GM19035 (cell line): ENCODE data around the gene SERPINI2.

Source experiments
- ATAC-seq: cut with Tn5 transposase; IDR thresholded peaks from one replicate; pipeline ENCODE4 v1.9.1; 2021; ENCODE audit not compliant: unreplicated experiment

Gene SERPINI2, protein sequence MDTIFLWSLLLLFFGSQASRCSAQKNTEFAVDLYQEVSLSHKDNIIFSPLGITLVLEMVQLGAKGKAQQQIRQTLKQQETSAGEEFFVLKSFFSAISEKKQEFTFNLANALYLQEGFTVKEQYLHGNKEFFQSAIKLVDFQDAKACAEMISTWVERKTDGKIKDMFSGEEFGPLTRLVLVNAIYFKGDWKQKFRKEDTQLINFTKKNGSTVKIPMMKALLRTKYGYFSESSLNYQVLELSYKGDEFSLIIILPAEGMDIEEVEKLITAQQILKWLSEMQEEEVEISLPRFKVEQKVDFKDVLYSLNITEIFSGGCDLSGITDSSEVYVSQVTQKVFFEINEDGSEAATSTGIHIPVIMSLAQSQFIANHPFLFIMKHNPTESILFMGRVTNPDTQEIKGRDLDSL

DNA sequence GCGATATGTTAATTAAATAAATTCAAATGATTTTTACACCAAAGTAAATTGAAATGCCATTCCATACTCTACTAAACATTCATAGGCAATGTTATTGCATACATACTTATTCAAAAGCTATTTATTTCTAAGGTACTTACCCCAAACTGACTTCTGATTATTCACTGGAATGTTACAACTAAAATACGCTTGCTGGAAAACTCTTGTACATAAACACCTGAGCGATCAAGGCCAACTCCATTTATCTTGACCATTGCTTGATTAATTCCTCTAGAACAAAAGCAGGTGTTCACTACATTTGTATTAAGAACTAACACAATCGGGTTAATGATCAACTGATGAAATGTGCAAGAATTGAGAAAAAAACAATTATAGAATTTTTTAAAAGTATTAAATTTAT, at the start of gene SERPINI2:
TSS of gene SERPINI2 (minus strand) at position 180 of the 400 bp plus-strand sequence. CDS start 2,208 bp downstream, outside the sequence.
- ATAC-seq, result no peak

DNA sequence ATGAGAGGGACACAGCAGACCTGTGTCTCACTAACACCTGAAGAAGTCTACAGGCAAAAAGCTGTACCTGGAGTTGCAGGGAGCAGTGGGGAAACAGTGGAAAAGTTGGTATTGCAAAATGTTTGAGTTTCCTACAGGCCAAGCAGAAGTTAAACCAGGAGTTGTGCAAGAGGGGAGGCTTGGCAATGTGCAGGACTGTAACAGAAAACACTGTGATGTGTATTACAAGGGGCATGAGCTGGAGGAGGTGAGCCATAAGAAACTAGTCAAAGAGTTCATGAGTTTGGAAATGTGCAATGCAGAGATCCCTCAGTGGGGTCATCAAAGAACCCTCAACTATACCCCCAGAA, 47.1 kb upstream of the SERPINI2 start:
- ATAC-seq, result no peak

DNA sequence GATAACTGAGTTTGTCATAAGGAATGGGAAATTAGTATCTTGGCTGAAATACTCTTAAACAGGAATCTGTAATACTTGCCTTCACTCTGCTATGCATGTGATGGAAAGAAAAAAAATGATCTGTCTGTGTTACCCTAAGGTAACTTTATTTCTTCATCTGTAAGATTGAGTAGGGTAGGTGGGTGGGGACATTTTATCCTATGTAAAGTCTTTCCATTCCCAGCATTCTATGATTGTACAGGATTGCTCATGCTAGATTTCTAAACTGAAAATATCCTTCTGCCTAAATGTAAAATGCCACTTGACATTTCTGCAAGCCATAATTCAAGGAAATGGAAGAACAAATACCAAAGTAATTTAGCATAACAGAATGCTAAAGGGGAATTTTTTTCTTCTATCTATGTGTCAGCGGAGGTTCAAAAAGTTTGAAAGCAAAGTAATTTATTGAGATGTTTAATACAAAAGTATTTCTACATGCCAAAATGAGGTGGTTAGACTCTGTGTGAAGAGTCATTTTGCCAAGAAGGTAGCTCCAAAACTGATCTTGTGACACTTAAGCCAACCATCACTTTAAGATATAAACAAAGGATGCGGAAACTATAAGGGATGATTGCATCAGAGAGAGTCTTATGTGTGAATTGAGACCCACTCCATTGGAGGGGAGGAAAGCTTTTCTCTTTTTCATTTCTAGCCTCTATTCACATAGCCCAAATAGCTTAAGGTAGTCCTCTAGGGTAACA, 46.6 kb upstream of the SERPINI2 start:
- no peak for ATAC-seq

DNA sequence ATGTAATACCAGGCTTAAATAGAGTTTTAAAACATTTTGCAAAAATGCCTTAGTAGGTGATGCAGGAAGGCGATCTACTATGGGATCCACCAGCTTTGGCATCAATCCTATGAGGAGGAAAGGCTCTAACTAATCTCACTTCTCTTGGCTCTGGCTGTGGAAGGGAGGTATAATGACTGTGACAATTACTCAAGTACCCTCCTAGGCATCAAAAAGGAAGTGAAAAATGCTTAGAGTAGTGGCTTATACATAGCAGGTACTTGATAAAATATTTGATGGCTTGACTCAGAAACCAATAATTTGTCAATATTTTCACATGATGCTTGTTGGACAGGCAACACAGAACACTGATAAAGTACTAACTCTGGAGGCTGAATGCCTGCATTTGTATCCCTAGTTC, 34.1 kb upstream of the SERPINI2 start:
- no peak for ATAC-seq

DNA sequence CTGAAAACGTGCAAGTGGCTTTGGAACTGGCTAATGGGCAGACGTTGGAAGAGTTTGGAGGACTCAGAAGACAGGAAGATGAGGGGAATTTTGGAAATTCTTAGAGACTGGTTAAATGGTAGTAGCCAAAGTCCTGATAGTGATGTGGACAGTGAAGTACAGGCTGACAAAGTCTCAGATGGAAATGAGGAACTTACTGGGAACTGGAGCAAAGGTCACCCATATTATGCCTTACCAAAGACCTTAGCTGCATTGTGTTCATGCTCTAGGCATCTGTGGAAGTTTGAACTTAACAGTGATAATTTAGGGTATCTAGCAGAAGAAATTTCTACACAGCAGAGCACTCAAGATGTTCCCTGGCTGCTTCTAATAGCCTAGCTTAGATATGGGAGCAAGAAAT, 28.6 kb upstream of the SERPINI2 start:
- ATAC-seq, result no peak

DNA sequence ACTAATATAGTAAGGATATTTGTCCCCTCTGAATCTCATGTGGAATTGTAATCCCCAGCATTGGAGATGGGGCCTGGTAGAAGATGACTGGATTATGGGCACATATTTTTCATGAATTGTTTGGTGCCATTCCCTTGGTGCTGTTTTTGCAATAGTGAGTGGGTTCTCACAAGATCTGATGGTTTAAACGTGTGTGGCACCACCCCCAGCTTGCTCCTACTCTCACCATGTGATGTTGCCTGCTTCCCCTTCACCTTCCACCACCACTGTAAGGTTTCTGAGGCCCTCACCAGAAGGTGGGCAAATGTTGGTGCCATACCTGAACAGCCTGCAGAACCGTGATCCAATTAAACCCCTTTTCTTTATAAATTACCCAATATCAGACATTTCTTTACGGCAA, 28.1 kb upstream of the SERPINI2 start:
- ATAC-seq, result no peak

DNA sequence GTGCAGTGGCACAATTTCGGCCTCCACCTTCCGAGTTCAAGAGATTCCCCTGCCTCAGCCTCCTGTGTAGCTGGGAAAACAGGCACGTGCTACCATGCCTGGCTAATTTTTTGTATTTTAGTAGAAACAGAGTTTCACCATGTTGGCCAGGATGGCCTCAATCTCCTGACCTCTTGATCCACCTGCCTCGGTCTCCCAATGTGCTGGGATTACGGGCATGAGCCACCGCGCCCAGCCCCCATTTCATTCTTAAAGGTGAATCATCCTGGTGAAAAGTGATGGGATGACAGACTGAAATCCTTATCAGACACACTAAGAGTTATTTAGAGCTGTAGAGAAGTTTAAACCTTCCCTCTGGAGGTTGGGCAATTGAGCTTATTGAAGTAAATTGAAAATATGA, 24.1 kb upstream of the SERPINI2 start:
- no peak for ATAC-seq

DNA sequence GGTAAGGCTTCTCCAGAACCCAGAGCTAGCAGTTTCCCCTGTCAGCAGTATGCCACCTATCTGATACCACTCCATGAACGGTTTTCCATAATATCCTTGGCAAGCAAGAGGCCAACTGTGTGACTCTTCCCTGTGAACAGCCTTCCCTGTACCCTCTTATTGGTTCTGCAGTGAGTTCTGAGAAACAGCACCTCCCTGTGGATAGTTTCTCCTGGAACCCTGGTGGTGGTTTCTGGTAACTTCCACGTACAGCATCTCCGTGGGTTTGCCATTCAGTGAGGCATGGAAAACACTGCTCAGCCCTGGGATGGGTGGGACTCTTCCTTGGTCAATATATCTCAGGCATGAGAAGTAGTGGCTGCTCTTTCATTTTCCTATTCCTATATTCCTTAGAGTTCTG, 19.4 kb upstream of the SERPINI2 start:
- no peak for ATAC-seq

DNA sequence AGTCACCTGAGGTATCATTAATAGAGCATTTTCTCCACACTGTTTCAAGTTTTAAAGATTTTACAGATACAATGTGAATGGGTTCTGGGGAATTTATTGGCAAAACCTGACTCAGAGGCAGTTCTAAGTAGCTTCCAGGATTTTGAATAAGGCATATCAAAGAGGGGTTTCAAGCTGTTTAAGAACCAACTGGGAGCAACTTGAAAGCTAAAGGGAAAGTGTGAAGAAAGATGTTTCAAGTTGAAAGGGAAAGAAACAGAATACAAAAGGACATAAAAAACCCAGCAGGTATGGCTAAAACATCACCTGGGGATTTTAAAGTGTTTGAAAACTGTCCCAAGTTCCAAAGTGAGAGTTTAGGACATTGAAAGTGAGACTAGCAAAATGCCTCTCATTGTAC, 17.8 kb upstream of the SERPINI2 start:
- no peak for ATAC-seq

DNA sequence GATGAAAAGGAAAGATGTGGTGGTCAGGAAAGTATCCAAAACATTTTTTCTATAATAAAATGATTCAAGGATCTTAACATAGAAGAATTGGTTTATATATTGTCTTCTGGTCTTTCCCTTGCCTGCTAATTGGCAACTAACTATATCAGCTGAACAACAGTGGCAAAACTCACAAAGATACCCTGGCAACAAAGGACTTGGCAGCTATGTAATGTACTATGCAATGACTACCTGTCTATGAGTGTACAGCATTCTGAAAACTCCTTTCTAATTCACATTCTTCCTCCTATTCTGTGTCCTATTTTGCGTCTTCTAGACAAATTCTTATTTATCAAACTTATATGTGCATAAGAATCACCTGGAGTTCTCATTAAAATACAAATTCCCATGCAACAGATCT, 15.7 kb upstream of the SERPINI2 start:
- no peak for ATAC-seq

DNA sequence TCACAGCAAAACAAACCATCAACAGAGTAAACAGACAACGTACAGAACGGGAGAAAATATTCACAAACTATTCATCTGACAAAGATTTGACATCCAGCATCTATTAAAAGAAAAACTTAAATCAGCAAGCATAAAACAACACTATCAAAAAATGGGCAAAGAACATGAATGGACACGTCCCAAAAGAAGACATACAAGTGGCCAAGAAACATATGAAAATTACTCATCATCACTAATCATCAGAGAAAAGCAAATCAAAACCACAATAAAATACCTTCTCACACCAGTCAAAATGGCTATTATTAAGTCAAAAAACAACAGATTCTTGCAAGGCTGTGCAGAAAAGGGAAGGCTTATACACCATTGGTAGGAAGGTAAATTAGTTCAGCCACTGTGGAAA, 13.7 kb upstream of the SERPINI2 start:
- ATAC-seq, result no peak

DNA sequence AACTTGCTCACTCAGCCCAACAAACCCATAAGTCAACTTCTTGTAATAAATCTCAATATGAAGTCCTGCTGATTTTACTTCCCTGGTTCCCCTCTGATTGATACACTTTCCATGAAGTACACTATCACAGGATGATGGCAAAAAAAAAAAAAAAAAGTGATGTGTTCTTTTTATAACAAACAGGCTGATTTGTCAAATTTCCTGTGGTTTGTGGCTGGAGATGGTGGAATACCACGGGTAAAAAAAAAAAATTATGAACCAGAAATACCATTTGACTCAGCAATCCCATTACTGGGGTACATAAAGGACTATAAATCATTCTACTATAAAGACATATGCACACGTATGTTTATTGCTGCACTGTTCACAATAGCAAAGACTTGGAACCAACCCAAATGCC, 10.7 kb upstream of the SERPINI2 start:
- ATAC-seq, result no peak

DNA sequence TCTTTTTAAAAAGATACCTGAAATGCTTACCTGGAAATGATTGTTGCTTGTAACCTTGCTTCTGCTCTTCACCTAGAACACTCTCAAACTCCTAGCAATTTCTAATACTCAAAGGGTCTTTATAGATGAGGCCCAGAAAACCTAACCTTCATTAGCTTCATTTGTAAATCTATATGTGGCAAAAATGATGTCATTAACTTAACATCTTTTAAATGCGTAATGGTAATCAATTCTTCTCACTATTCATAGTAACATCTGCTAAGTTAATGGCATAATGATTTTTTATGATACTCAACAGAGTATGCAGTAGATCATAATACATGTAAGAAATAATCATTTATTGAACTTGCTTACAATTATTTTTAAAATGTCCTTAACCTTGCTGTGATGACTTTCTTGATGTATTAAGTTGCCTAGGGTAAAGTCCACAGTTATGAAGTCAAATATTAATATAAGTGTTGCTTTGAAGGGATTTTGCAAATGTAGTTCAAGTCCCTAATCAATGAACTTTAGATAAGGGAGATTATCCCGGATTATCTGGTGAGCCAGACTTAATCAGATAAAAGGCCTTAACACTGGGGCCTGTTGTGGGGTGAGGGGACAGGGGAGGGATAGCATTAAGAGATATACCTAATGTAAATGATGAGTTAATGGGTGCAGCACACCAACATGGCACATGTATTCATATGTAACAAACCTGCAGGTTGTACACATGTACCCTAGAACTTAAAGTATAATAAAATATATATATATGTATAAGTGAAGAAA, 10.1 kb upstream of the SERPINI2 start:
- ATAC-seq, result no peak

DNA sequence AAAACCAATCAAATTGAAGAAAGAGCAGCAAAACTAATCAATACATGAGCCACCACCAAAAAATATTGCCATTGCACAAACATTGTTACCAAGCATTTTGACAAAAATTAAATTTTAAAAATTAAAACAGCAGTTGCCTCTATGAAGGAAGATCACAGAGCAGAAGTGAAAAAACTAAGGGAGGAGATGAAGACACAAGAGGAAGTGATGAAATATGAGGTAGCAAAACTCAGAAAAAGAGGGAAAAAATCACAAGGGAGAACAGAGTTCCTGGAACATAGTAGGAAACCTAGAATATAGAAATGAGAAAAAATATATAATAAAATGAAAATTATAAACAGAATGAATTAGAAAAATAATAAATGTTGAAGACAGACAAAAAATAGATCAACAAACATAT, 7.3 kb upstream of the SERPINI2 start:
- ATAC-seq, result no peak

DNA sequence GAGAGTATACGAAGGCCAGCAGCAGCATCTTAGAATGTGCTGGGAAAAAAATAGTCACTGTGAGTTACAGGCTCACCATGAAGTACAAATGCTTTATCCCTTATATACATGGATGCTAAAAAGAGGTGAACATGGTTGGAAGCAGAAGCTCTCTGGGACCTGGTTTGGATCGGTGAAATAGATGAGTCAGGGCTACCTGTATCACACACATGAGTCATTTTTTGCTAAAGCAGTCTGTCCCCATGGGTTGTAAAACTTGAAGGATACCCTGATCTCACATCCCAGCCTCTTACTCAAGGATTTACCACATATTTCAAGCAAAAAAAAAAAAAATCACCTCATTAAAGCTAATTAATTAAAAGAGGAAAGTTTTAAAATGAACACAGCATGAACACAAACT, 6.9 kb upstream of the SERPINI2 start:
- no peak for ATAC-seq

DNA sequence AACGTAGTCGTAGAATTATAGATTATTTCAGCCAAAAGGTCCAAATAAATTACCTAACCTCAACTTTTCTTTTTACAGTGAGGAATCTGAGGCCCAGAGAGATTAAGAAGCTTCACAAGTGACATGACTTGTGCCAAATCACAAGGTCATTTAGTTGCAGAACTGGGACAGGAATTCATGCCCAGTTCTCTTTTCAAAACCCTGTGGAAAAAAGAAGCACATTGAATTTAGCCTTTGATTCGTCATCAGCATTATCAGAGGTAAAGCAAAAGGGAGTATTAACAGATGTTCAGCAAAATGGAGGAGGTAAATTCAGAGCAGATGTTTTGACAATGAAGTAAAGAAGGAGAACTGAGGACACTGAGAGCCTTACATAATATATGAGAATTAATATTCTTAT, 4.5 kb downstream of the SERPINI2 start:
- no peak for ATAC-seq

DNA sequence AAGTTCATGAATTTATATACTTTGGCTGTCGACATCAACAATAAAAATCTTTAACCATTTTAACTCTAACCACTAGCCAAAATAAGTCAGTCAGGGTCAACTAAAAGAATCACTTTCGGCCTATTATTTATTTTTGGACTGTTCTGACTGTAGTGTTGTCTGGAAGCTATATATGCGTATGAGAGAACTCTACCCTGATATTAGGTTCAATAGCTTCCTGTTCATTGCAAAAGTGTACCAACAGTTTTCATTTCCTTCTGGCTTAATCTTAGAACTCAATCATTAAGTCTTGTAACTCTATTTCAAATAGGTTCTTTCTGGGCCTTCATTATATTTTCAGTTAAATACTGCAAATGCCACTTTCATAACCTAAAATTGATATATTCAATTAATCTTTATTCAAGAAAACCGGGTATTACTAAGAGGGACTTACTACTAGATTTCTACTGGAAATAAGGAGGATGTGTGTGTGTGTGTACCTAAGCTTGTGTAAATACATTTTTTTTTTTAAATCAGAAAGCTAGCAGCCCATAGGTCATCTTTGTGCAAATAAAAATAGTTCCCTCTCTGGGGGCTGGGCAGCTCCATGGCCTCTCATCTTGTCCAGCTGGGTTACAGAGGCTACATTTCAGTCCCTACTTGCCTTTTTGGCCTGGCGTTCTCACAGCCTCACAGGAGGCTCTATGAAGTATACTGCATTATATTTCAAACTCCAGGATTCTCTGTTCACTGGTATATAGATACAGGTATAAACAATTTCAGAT, 5.8 kb downstream of the SERPINI2 start:
- ATAC-seq, result no peak

DNA sequence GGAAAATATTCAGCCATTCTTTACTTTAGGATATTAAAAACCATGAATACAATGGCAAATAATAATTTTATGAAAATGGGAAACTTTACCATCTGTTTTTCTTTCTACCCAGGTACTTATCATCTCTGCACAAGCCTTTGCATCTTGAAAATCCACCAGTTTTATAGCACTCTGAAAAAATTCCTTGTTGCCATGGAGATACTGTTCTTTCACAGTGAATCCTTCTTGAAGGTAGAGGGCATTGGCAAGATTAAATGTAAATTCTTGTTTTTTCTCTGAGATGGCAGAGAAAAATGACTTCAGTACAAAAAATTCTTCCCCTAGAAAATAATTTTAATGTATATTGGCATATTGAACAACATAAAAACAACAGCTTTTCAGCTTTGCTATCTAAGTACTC, 6.9 kb downstream of the SERPINI2 start:
- ATAC-seq, result no peak

DNA sequence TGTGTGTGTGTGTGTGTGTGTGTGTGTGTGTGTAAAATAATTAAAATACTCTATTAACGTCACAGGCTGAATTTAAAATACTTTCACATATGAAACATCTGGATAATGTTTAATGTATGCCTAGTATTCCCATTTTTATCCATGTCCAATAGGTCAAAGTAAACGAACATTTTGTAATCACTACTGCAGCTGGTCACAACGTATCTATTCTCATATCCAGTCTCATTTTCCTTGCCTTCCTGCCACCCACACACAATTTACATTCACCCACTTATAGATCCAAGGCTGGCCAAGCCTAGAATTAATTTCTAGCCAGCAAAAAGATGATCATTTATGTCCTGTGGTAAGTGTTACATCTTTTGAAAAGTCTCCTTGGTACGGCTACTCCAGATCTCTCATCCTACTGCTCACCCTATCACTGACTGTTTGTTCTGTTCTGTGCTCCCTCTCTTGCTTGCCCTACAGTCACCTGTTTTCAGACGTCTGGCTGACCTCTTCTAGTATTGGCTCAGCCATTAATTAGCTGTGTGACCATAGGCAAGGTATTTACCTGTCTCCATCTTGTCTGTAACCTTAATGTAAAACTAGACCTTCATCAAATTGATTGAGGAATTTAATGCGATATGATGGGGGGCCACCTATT, 17.6 kb downstream of the SERPINI2 start:
- ATAC-seq, result no peak

DNA sequence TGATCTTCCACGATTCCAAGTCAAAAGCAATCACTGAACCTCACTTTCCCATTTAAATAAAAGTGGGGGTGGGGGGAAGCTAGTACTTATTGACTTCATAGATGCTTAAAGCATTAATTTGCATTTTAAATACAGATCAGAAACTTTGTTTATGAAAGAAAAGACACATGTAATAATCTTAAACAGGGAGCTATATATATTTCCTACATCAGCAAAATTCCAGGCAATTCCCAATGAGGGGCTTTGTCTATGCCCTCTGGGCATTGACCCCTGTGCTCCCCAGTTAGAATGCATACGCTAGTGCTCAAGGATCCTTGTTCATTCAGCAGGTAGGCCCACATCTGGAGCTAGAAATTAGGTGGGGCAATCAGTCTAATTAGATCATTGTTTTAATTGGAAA, 20.0 kb downstream of the SERPINI2 start:
- ATAC-seq, result no peak

DNA sequence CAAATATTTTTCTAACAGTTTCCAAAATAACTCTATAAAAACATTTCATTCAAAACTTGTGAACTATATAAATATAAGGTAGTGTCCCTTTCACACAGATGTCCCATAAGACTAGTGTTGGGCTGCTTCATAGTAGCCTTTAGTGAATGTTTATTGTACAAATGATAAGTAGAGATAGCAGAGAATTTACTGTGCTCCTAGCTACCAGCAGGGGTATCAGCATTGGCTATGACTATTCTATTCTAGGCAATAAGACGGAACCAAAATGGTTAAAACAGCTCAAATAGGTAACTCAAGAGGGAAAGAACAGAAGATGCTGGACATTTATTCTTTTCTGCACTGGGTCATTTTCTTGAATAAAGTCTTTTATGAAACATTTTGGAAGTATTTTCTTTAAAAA, 22.6 kb downstream of the SERPINI2 start:
- ATAC-seq, result no peak
